HG02759 (cell line): ENCODE data around the gene INO80.
A peak's percentile ranks its signal among the peaks of the same experiment; 100 is the strongest.
"Not testable (repeated sequence)": the region's sequence is repeated elsewhere in the genome, so short reads cannot be mapped to it uniquely, and the experiment has no call there.

ENCODE experiments used
- ATAC-seq: cut with Tn5 transposase; IDR thresholded peaks from one replicate; pipeline ENCODE4 v1.9.1; 2021; ENCODE audit warnings: mild to moderate bottlenecking, moderate library complexity; ENCODE audit not compliant: unreplicated experiment

Gene INO80, protein sequence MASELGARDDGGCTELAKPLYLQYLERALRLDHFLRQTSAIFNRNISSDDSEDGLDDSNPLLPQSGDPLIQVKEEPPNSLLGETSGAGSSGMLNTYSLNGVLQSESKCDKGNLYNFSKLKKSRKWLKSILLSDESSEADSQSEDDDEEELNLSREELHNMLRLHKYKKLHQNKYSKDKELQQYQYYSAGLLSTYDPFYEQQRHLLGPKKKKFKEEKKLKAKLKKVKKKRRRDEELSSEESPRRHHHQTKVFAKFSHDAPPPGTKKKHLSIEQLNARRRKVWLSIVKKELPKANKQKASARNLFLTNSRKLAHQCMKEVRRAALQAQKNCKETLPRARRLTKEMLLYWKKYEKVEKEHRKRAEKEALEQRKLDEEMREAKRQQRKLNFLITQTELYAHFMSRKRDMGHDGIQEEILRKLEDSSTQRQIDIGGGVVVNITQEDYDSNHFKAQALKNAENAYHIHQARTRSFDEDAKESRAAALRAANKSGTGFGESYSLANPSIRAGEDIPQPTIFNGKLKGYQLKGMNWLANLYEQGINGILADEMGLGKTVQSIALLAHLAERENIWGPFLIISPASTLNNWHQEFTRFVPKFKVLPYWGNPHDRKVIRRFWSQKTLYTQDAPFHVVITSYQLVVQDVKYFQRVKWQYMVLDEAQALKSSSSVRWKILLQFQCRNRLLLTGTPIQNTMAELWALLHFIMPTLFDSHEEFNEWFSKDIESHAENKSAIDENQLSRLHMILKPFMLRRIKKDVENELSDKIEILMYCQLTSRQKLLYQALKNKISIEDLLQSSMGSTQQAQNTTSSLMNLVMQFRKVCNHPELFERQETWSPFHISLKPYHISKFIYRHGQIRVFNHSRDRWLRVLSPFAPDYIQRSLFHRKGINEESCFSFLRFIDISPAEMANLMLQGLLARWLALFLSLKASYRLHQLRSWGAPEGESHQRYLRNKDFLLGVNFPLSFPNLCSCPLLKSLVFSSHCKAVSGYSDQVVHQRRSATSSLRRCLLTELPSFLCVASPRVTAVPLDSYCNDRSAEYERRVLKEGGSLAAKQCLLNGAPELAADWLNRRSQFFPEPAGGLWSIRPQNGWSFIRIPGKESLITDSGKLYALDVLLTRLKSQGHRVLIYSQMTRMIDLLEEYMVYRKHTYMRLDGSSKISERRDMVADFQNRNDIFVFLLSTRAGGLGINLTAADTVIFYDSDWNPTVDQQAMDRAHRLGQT (N-terminal part only)

DNA sequence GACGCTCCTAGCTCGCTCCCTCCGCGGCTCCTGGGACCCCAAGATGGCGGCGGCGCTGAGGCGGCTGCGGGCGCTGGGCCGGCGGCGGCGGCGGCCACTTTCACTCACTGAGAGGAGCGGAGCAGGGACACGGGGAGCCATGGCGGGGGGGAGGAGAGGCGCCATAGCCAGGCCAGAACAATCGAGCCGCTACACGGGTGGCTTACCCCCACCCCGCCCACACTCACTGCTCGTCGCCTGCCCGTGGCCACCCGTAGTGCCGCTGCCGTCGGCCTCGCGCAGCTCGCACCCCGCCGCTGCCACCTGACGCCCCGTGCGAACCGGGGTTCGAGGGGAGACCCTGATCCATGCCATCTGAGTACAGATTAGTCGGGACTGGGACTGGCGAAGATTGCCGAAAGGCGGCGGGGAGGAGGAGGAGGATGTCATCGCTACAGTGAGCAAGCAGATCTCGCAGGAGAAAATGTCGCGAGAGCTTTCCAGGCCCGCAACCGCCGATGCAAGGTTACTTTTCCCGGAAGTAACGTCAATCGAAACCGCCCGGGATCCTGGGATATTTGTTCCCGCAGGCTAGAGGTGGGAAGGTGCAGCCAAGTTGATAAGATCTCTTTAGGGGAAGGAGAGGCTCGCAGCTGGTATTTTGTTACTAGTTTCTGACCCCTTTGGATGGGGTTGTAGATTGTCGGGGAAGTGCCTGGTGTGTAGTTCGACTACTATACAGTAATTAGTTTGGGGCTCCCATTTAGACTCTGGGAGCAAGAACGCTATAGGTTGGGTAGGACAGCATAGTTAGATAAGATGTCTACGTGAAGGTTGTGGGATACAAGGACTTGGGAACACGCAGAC, at the start of gene INO80:
Gene INO80, minus strand, starts transcription at position 165 of the 846 bp plus-strand sequence. CDS start 19,970 bp downstream, outside the sequence.
- ATAC-seq = peak; percentile 75

DNA sequence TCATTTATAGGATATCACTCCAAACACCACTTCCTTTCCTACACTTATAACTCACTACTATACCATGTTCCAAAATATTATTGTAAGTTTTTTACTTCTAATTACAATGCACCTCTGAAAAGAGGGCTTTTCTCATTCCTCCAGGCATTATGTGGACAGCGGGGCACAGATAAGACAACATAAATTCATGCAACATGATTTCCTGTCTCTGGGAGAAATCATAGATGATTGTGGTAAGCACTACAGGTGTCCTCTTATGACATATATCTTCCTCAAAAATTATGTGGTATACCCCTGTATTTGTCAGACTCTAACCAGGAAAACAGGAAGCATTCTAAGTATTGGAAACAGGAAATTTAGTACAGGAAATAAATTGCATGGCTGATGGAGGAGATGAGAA, 45.7 kb upstream of the INO80 start:
- ATAC-seq = no peak

DNA sequence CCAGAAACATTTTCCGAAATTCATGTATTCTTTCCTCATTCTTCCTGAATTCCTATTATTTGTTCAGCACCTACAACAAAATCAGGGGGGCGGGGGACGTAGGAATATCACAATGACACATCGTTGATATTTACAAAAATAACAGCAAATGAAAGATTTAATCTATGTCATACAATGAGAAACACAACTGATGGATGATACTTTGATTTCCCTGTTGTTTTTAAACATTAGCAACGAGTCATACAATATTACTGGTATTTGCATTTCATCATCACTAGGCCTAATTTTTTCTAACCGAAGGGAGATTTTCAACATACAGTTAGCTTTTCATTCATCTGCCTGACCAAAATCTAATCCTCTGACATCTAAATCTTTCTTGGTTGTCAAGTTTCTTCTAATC, 45.3 kb upstream of the INO80 start:
- ATAC-seq = no peak

DNA sequence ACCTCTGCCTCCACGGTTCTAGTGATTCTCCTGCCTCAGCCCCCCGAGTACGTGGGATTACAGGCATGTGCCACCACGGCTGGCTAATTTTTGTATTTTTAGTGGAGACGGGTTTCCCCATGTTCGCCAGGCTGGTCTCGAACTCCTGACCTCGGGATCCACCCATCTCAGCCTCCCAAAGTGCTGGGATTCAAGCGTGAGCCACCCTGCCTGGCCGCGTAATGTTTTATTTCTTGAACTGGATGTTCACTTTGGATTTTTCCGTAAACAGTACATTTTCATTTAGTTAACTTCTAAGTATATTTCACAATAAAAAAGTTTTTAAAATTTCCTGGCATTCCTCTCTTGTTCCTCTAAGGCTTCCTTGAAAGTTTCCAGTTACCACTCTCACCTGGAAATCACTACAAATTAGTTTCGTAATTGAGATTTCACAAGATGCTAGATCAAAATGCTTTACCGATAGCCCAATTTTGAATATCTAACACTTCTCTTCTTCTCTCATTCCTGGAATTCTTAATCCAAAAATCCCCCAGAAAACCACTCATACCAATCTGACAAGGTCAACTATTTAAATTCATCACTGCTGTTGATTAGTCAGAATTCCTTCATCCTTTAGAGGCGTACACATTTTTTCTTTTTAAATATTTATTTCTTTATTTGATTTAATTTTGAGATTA, 44.7 kb upstream of the INO80 start:
- no peak for ATAC-seq

DNA sequence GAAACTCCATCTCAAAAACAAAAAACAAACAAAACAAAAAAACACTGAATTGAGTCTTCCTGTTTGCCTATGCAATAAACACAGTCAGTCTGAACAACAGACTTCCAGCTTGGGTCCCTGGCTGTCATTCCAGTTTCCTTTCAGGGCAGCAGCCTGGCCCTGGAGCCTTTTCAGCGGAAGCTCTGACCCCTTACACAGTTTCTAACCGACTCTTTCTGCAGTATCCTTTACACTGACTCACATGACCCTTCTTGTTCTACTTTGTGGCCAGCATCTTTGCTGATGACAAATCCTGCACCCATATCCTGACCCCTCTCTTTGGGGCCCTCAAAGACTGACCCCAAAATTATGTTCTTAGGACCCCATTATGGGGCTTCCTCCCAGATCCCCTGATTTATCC, 38.3 kb upstream of the INO80 start:
- ATAC-seq = no peak

DNA sequence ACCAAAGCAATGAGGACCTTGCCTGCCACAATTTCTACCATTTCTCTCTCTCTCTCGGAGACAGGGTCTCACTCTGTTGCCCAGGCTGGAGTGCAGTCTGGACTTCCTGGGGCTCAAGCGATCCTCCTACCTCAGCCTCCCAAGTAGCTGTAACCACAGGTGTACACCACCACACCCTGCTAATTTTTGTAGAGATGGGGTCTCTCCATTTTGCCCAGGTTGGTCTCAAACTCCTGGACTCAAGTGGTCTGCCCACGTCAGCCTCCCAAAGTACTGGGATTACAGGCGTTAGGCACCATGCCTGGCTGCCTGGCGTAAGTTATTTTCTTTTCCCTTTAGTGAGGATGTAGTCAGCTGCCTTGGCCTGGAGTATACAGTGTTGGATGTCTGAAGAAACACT, 37.7 kb upstream of the INO80 start:
- ATAC-seq = no peak

DNA sequence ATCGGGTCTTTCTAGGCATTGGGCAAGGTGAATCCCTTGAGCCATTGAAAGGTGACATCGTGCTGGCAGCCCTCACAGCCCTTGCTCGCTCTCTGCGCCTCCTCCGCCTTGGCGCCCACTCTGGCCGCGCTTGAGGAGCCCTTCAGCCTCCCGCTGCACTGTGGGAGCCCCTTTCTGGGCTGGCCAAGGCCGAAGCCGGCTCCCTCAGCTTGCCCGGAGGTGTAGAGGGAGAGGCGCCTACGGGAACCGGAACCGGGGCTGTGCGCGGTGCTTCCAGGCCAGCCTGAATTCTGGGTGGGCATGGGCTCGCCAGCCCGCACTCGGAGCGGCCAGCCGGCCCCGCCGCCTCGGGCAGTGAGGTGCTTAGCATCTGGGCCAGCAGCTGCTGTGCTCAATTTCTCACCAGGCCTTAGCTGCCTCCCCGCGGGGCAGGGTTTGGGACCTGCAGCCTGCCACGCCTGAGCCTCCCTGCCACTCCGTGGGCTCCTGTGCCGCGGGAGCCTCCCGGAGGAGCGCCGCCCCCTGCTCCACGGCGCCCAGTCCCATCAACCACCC, 35.4 kb upstream of the INO80 start:
- no peak for ATAC-seq

DNA sequence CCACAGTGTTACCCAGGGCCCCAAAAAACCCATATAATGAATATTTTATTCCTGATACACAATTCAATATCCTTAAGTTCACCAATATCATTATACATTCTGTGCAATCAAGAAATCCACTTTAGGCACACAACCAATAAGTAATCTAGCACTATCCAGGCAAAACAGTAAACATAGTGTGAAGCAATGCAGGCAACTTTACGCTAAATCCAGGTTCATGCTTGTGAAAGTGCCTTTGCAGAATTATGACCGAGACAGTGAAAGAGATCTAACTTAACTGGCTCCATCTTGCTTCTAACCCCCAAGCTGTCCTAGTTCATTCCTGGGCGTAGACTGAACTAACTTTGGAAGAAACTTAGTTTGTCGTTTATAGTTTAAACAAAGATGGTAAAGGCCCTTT, 34.2 kb upstream of the INO80 start:
- ATAC-seq = no peak

DNA sequence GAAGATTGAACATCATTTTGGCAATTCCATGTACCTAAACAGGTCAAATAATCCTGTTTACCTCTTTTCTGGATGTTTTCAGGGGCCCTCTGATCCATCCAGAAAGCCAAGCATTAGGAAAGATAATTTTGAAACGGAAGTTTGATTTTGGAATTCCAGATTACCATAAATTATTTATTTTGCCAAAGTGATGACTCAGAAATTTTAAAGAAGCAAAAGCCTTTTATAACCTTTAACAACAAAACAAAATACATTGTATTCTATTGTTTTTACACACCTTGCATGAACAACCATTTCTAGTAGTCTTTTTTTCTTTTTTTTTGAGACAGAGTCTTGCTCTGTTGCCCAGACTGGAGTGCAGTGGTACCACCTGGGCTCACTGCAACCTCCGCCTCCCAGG, 32.0 kb upstream of the INO80 start:
- no peak for ATAC-seq

DNA sequence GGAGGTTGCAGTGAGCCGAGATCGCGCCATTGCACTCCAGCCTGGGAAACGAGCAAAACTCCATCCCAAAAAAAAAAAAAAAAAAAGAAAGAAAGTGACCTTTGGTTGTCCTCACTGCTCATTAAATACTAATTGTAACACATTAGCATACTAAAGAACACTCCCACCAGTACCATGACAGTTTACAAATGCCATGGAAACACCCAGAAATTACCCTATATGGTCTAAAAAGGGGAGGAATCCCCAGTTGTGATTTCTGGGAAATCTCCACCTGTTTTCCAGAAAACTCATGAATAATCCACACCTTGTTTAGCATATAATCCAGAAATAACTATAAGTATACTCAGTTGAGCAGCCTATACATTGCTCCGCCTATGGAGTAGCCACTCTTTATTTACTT, 23.5 kb upstream of the INO80 start:
- ATAC-seq = no peak

DNA sequence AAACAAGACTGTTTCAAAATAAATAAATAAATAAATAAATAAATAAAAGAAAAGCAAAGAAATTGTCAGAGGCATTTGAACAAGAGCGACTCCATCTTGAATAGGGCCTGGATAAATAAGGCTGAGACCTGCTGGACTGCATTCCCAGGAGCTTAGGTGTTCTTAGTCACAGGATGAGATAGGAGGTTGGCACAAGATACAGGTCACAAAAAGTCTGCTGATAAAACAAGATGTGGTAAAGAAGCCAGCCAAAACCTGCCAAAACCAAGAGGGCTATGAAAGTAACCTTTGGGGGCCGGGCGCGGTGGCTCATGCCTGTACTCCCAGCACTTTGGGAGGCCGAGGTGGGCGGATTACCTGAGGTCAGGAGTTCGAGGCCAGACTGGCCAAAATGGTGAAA, 23.0 kb upstream of the INO80 start:
- ATAC-seq = not testable (repeated sequence)

DNA sequence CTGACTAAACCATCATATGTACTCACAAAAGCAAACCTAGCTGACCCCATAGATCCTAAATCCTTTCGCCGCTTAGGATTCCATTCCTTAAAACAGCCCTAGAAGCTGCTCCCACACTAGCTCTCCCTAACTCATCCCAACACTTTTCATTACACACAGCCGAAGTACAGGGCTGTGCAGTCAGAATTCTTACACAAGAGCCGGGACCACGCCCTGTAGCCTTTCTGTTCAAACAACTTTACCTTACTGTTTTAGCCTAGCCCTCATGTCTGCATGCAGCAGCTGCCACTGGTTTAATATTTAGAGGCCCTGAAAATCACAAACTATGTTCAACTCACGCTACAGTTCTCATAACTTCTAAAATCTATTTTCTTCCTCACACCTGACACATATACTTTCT, 19.5 kb upstream of the INO80 start:
- ATAC-seq = not testable (repeated sequence)

DNA sequence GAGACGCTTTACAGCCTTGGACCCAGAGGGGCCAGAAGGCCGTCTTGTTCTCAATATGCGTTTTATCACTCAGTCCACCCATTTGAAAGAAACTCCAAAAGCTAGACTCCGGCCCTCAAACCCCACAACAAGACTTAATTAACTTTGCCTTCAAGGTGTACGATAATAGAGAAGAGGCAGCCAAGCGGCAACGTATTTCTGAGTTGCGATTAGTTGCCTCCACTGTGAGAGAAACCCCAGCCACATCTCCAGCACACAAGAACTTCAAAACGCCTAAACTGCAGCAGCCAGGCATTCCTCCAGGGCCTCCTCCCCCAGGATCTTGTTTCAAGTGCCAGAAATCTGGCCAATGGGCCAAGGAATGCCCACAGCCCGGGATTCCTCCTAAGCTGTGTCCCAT, 17.4 kb upstream of the INO80 start:
- no peak for ATAC-seq

DNA sequence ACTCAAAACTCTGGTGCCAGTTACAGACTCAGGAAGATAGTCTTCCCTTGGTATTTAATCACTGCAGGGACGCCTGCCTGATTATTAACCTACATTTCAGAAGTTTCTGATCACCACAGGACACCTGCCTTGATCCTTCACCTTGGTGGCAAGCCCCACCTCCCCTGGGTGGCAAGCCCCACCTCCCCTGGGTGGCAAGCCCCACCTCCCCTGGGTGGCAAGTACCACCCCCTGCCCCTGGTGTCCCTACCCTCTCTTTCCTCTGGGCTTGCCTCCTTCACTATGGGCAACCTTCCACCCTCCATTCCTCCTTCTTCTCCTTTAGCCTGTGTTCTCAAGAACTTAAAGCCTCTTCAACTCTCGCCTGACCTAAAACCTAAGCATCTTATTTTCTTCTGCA, 16.0 kb upstream of the INO80 start:
- ATAC-seq = not testable (repeated sequence)

DNA sequence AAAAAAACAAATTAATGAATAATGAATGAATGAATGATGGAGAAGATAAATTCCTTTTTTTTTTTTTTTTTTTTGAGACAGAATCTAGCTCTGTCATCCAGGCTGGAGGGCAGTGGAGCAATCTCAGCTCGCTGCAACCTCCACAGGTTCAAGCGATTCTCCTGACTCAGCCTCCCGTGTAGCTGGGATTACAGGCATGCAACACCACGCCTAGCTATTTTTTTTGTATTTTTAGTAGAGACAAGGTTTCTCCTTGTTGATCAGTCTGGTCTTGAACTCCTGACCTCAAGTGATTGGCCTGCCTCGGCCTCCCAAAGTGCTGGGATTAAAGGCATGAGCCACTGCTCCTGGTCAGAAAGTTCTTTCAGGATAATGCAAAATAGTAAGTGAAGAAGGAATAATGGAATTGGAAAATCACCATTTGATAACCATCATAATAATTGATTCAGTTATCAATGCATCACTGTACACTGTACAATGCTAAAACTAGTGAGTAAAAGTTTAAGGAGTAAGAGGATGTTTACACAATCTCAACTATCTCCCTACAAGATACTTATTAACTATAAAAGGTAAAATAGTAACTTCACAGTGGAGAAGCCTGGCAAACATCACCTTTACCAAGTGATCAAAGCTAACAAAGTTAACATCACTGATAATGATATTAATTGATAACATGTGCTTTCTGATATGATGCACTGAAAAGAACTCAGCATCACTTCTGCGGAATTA, 12.3 kb upstream of the INO80 start:
- no peak for ATAC-seq

DNA sequence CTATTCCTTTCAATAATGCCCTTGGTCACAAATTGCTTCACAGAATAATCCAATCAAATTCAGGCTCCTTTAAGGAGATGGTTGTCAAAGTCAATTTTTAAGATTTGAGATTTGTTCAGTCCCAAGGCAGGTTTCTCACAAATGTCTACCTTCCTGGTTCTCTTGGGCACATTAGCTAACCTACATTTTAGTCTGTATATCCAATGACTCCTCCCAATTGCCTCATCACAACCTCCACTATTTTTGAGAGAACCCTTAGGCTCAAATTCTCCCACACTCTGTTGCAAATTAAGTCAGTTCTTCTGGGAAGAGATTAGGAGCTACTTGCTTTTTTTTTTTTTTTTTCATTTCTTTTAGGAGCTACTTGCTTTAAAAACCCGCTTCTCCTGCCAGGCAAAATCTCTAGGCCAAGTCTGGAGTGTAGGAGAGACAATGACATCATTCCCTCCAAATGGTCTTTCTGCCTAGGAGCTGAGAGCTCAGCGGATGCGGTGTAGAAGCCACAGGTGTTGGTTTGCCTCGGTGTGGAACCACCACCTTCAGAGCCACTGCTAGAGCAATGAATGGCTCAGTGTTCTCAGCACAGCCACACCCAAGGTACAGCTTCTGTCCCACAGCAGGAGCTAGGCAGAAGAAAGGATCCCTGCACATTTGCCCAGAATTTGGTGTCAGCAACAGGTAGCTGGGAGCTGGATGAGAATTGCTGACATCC, 10.0 kb upstream of the INO80 start:
- no peak for ATAC-seq

DNA sequence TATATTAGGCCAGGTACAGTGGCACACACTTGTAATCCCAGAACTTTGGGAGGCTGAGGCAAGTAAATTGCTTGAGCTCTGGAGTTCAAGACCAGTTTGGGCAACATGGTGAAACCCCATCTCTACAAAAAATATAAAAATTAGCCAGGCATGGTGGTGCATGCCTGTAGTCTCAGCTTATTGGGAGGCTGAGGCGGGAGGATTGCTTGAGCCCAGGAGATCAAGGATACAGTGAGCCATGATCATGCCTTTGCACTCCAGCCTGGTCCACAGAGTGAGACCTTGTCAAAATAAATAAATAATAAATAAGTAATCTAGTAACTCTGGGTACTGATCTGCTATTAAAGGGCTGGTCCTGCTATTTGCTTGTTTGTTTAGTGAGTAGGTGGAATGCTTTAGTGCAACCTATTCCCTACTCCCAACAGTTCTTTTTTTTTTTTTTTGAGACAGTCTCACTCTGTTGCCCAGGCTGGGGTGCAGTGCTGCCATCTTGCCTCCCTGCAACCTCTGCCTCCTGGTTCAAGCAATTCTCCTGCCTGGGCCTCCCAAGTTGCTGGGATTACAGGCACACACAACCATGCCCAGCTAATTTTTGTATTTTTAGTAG, 9.1 kb upstream of the INO80 start:
- no peak for ATAC-seq

DNA sequence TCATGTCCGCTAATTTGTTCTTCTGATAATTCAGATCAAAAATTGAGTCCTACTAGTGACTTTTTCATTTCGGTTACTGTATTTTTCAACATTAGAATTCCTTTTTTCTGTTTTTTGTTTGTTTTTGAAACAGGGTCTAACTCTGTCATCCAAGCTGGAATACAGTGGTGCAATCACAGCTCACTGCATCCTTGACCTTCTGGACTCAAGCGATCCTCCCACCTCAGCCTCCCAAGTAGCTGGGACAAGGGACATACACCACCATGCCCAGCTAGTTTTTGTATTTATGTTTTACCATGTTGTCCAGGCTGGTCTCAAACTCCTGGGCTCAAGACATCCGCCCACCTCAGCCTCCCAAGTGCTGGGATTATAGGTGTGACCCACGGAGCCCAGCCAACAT, 8.0 kb upstream of the INO80 start:
- no peak for ATAC-seq
